GM21367 (cell line): Measurements from ENCODE around the gene GSC2.

ENCODE experiments used
- ATAC-seq: cut with Tn5 transposase; IDR thresholded peaks from one replicate; pipeline ENCODE4 v1.9.1; 2021; ENCODE audit not compliant: unreplicated experiment

Gene GSC2

DNA sequence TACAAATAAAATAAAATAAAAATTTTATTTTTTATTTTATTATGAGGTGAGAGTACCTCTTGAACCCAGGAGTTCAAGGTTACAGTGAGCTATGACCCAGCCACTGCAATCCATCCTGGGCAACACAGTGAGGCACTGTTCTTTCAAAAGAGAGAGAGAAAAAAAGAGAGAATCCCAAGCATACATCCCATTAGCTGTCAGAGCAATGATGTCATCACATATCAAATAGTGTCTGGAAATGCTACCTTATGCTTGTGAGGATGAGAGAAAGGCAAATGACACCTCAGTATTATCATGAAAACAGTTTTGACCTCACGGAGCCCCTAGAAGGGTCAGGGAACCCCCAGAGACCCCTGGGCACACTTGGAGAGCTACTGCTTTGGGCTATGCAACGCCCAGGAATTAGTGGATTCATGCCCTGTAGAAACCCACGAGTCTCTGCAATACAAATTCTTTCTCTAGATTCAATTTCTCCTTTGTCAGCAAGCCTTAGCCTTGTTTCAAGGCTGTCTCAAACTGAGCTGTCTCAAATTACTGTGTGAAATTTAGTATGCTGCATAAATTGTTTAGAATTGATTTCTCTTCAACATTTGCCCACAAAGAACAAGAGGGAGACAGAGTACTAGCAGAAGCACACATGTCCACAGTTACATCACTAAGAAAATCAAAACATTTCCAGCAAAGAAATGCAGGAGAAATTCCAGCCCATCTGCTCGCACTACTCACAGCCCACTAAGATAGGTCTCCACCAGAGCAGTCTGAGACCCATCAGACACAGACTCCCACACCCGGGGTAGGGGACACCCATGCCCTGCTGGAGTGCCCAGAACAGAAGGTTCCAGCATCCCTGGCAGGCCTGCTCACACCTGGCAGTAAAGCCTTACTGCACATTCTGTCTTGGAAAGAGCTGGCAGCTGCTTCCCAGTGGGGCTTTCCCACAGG is 45.9 kb downstream of the GSC2 start:
- no peak for ATAC-seq

DNA sequence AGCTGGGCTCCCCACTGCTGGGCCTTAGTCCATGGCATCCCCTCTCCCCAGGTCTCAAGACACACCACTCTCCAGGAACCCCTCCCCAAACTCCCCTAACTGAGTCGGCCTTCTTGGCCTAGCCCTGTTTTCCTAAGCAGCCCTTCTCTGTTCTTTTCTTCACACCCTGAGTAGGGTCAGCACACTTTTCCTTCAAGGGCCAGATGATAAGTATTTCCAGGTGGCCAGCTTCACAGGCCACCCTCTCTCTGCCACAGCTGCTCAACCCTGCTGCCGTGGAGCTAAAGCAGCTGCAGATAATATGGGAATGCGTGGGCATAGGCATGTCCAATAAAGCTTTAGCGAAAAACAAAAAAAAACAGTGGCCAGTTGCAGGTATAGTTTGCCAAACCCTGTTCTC is 51.9 kb downstream of the GSC2 start:
- ATAC-seq = no peak

DNA sequence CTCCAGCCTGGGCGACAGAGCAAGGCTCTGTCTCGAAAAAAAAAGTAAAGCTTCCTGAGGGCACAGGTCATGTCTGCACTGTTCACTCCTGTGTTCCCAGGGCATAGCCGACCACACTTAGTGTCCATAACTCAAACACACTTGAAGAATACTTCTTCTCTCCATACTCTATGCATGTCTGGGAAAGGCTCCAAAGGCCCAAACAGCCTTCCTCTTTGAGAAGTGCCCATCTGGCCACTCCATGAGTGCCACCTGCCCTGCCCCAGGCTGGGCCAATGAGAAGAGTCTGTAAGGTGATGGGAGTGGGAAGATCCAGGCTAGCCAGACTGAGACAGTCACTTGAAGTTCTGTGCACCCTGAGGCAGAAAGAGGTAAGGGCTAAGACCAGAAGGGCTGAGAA is 52.6 kb downstream of the GSC2 start:
- ATAC-seq = no peak
